ENCODE data around the gene RNU11. TPM values are rescaled to one million over a fixed set of nuclear protein-coding genes. Genes with fewer than 3 reads are reported as not detected.
"Not testable (repeated sequence)": the region's sequence is repeated elsewhere in the genome, so short reads cannot be mapped to it uniquely, and the experiment has no call there.

The RNU11 gene
- total RNA-seq, 1 donor from 2014 or later, result not detected

DNA sequence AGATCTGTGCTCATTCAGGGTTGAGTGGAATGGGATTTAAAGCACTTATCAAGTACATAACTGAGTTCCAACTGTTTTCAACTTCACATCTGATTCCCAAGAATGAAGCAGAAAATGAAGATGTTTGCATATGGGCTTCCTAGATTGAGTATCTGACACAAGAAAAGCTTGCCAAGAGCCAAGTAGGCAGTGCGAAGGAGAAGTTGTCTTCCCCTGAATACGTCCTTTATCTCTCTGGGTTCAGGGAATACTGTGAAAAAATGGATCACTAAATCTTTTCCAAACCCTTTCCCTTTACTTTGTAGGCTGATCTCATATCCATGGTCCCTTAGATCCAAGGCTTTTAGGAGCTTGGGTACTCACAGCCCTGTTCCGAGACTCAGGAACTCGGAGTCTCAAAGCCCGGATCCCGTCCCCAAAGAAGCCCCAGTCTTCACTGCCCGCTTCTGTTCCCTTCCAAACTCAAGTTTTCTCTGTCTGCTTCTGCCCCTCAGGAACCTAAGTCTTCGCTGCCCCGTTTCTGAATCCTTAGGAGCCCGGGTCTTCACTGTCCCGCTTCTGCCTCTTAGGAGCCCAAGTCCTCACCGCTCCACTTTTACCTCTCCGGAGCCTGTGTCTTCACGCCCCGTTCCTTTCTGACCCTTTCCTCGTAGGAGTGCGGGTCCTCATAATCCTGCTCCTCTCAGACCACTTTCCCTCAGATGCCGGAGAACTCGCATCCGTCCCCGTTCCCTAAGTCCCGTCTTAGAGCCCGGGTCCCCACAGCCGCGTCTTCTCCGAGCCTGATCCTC is 6.1 kb upstream of the RNU11 start:
- DNase-seq, result no peak
- Histone ChIP-seq H3K36me3 (no peaks in the 10 kb centered on the region), H3K9me3 (replicated peaks) (no peaks in the 10 kb centered on the region), H3K27me3 (ENCODE audit: low read depth) (no peaks in the 10 kb centered on the region), H3K4me3 (peak overlapping the region; percentile 87), H3K4me1 (peaks cover 64% of the 10 kb centered on the region), H3K27ac (replicated peaks) (peak overlapping the region; percentile 93)
- intact Hi-C loops (cut with micrococcal nuclease), result no loop called here
- no peak for TF ChIP-seq CTCF (IDR thresholded peaks at IDR 0.05; ENCODE audit: borderline replicate concordance)

DNA sequence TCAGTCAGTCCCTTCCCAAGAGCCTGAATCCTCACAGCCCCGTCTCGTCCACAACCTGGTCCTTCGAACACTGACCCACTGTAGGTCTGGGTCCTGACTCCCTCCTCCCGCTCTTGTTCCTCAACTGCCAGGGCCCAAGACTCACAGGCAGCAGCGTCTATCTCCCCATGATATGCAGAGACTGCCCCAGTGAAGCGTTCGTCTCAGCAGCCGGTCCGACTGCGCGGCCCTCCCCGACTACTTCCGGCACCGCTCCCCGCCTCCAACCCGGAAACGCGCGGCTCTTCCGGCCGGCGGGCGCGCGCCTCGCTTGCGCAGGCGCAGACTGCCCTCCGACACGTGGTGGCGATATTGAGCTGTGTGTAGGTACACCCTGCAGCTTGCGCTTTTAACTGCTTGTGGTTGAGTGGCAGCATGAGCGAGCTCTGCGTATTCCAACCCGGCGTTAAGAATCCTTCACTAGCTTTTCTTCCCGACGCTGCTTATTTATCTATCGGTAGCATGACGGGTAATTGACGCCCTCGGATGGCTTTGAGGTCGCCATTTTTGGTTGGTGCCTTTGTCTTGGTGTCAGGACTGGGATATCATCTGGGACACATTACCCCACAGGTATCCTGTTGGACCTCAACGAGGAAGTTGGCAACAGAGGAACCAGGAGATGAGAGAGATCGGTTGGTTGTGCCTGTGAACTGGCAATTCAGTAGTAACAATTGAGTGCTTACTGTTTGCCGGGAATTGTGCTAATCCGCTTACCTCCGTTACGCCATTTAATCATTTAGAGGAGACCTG is 5.4 kb upstream of the RNU11 start, which contains the start of gene TAF12:
TSS of gene TAF12 (minus strand) at position 221 of the 789 bp plus-strand sequence. CDS start 20,986 bp downstream, outside the sequence.
- peak within 1 kb of the TSS; percentile 87 for H3K4me3 ChIP-seq
- no peaks in the 10 kb centered on the region for H3K36me3 ChIP-seq
- peak; percentile 91 for DNase-seq
- no peaks in the 10 kb centered on the region for H3K9me3 ChIP-seq (replicated peaks)
- H3K27me3 ChIP-seq (ENCODE audit: low read depth), result no peaks in the 10 kb centered on the region
- H3K4me1 ChIP-seq, result peaks cover 71% of the 10 kb centered on the region
- intact Hi-C loops (cut with micrococcal nuclease), result no loop called here
- TF ChIP-seq CTCF (IDR thresholded peaks at IDR 0.05; ENCODE audit: borderline replicate concordance), result peak; percentile 45
- H3K27ac ChIP-seq (replicated peaks), result peak within 1 kb of the TSS; percentile 93

DNA sequence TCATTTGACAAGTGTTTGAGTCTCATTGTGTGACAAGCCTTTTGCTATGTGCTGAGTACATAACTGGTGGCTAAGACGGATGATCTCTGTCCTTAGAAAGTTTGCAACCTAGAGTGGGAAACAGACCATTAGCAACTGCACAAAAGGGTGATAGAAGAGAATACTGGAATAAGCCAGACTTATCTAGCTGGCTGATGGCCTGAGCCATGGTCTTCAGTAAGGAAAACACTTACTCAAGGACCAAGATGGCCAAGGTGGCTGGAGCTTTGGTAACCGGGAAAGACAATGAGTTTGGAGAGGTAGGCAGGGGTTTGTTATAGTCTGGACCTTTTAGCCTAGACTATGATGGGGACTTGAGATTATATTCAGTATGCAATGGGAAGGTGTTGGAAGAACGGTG is 3.9 kb upstream of the RNU11 start:
- peak overlapping the region; percentile 87 for H3K4me3 ChIP-seq
- intact Hi-C loops (cut with micrococcal nuclease), result no loop called here
- H3K36me3 ChIP-seq, result no peaks in the 10 kb centered on the region
- DNase-seq, result no peak
- no peak for TF ChIP-seq CTCF (IDR thresholded peaks at IDR 0.05; ENCODE audit: borderline replicate concordance)
- peak overlapping the region; percentile 93 for H3K27ac ChIP-seq (replicated peaks)
- no peaks in the 10 kb centered on the region for H3K27me3 ChIP-seq (ENCODE audit: low read depth)
- H3K4me1 ChIP-seq, result peaks cover 79% of the 10 kb centered on the region
- H3K9me3 ChIP-seq (replicated peaks), result no peaks in the 10 kb centered on the region

- H3K27ac ChIP-seq (replicated peaks); intact Hi-C loops (cut with micrococcal nuclease): not testable (repeated sequence)
Observed at GRCh38 chr1:28645406-28645805, 3.0 kb upstream of the RNU11 start.

DNA sequence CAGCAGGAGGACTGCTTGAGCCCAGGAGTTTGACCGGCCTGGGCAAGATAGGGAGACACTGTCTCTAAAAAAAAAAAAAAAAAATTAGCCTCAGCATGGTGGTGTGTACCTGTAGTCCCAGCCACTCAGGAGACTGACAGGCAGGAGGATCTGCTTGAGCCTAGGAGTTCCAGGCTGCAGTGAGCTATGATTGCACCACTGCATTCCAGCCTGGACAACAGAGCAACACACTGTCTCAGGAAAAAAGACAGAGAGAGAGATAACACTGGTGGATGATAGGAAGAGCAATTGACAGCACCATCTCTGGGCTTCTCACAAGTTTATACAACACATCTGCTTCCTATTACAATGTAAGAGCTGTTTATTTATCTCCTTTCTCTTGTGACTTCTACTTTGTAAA is 2.4 kb upstream of the RNU11 start:
- H3K27ac ChIP-seq (replicated peaks), result peak overlapping the region; percentile 44
- no peaks in the 10 kb centered on the region for H3K27me3 ChIP-seq (ENCODE audit: low read depth)
- no peak for TF ChIP-seq CTCF (IDR thresholded peaks at IDR 0.05; ENCODE audit: borderline replicate concordance)
- peaks cover 65% of the 10 kb centered on the region for H3K4me1 ChIP-seq
- H3K4me3 ChIP-seq, result no peak overlapping the region
- intact Hi-C loops (cut with micrococcal nuclease), result no loop called here
- no peaks in the 10 kb centered on the region for H3K9me3 ChIP-seq (replicated peaks)
- H3K36me3 ChIP-seq, result no peaks in the 10 kb centered on the region
- DNase-seq, result no peak

More at GRCh38 chr1:28645406-28645805, 3.0 kb upstream of the RNU11 start:
- DNase-seq; H3K36me3 ChIP-seq; H3K27me3 ChIP-seq (ENCODE audit: low read depth); H3K4me3 ChIP-seq; H3K9me3 ChIP-seq (replicated peaks): not testable (repeated sequence)
- peaks cover 71% of the 10 kb centered on the region for H3K4me1 ChIP-seq

Data from left ventricle myocardium inferior (tissue), 1 donor.